Measurements from ENCODE around the gene DST. TPM values are rescaled to one million over a fixed set of nuclear protein-coding genes. Genes with fewer than 3 reads are reported as not detected.

The DST gene
- total RNA-seq, 1 donor from 2014 or later = 259 TPM

DNA sequence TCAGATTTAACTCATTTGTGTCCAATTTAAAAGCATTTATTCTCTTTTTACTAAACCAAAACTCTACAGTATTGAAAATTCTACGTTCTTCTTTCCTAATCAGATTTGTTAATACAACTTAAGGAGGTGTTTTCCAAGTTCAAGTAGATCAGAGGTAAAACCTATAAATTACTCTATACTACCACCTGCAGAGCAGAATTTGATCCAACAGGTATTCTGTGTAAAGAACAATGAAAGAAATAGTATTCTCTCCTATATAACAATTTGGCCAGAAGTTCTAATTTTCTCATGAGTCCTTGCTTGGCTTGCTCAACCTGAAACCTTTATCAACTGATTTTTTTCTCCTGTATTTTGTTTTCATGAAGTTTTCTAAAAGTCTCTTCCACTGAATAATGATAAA is 28.5 kb upstream of the DST start:
- Histone ChIP-seq H2AFZ (replicated peaks) (no peak overlapping the region), H3K27ac (no peak overlapping the region), H3K4me3 (no peak overlapping the region), H3K27me3 (no peaks in the 10 kb centered on the region), H3K9ac (no peak overlapping the region), H3K36me3 (peaks cover 6% of the 10 kb centered on the region), H3K4me1 (peaks cover 9% of the 10 kb centered on the region), H3K9me3 (ENCODE audit: low read depth) (no peaks in the 10 kb centered on the region), H3K4me2 (no peak overlapping the region), H3K79me2 (ENCODE audit: low read depth) (peaks cover 59% of the 10 kb centered on the region), H4K20me1 (ENCODE audit: low read depth) (peaks cover 37% of the 10 kb centered on the region), H3F3A (ENCODE audit: low read depth) (peaks cover 8% of the 10 kb centered on the region)
- H3K4me3 Mint-ChIP-seq = no peak overlapping the region
- H3K27ac Mint-ChIP-seq = no peak overlapping the region
- no peak for DNase-seq (ENCODE audit: low spot score)
- peaks cover 8% of the 10 kb centered on the region for H3K36me3 Mint-ChIP-seq
- no peak for TF ChIP-seq EZH2 (IDR thresholded peaks at IDR 0.05)
- TF ChIP-seq EZH2phosphoT487 (IDR thresholded peaks at IDR 0.05) = no peak
- no peak for TF ChIP-seq CTCF (IDR thresholded peaks at IDR 0.05)
- no peaks in the 10 kb centered on the region for H3K27me3 Mint-ChIP-seq (ENCODE audit: insufficient read depth, low read depth)
- peaks cover 10% of the 10 kb centered on the region for H3K9me3 Mint-ChIP-seq
- peaks cover 14% of the 10 kb centered on the region for H3K4me1 Mint-ChIP-seq

GRCh38 chr6:56669041-56669440 is 26.4 kb upstream of the DST start:
- Mint-ChIP-seq H3K27ac (no peak overlapping the region), H3K36me3 (no peaks in the 10 kb centered on the region), H3K27me3 (ENCODE audit: insufficient read depth, low read depth) (no peaks in the 10 kb centered on the region), H3K9me3 (no peaks in the 10 kb centered on the region), H3K4me1 (peaks cover 22% of the 10 kb centered on the region), H3K4me3 (no peak overlapping the region)
- Histone ChIP-seq H2AFZ (replicated peaks) (no peak overlapping the region), H3K36me3 (no peaks in the 10 kb centered on the region), H3K9ac (no peak overlapping the region), H3K4me2 (no peak overlapping the region), H3K79me2 (ENCODE audit: low read depth) (peaks cover 42% of the 10 kb centered on the region), H3K9me3 (ENCODE audit: low read depth) (no peaks in the 10 kb centered on the region), H4K20me1 (ENCODE audit: low read depth) (peaks cover 42% of the 10 kb centered on the region), H3K4me3 (no peak overlapping the region), H3K27me3 (no peaks in the 10 kb centered on the region), H3F3A (ENCODE audit: low read depth) (peaks cover 13% of the 10 kb centered on the region), H3K4me1 (peaks cover 20% of the 10 kb centered on the region), H3K27ac (no peak overlapping the region)
- TF ChIP-seq CTCF (IDR thresholded peaks at IDR 0.05) (no peak), EZH2phosphoT487 (IDR thresholded peaks at IDR 0.05) (no peak), EZH2 (IDR thresholded peaks at IDR 0.05) (no peak)
- DNase-seq (ENCODE audit: low spot score) = no peak

DNA sequence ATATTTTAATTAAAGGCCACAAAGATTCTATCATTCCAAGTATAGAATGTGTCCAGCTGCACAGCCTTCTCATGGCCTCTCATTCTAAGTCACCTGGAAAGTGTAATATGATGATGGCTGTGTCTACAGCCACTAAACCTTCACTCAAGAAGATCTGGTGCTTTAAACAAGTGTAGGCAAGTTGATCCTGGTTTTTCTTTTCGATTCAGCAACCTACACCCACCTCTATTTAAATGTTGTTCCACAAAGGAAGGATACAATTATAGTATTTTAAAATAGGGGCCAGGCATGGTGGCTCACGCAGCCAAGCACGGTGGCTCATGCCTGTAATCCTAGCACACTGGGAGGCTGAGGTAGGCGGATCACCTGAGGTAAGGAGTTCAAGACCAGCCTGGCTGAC is 25.5 kb upstream of the DST start:
- Histone ChIP-seq H3K4me3 (no peak overlapping the region), H4K20me1 (ENCODE audit: low read depth) (peaks cover 43% of the 10 kb centered on the region), H3K4me2 (no peak overlapping the region), H3K9me3 (ENCODE audit: low read depth) (no peaks in the 10 kb centered on the region), H3K4me1 (peaks cover 29% of the 10 kb centered on the region), H2AFZ (replicated peaks) (no peak overlapping the region), H3K27ac (no peak overlapping the region), H3F3A (ENCODE audit: low read depth) (peaks cover 18% of the 10 kb centered on the region), H3K9ac (no peak overlapping the region), H3K27me3 (no peaks in the 10 kb centered on the region), H3K36me3 (no peaks in the 10 kb centered on the region), H3K79me2 (ENCODE audit: low read depth) (peaks cover 39% of the 10 kb centered on the region)
- Mint-ChIP-seq H3K27ac (no peak overlapping the region), H3K4me1 (peaks cover 26% of the 10 kb centered on the region), H3K9me3 (no peaks in the 10 kb centered on the region), H3K27me3 (ENCODE audit: insufficient read depth, low read depth) (no peaks in the 10 kb centered on the region), H3K4me3 (no peak overlapping the region), H3K36me3 (no peaks in the 10 kb centered on the region)
- no peak for DNase-seq (ENCODE audit: low spot score)
- TF ChIP-seq CTCF (IDR thresholded peaks at IDR 0.05) (no peak), EZH2 (IDR thresholded peaks at IDR 0.05) (no peak), EZH2phosphoT487 (IDR thresholded peaks at IDR 0.05) (no peak)
